ENCODE measurements around the gene CHID1. TPM values are rescaled to one million over a fixed set of nuclear protein-coding genes. Genes with fewer than 3 reads are reported as not detected.

CHID1 gene
- total and polyA plus RNA-seq, 7 experiments from 2014 or later = 30.8 to 61.0 (median 55.3) TPM

GRCh38 chr11:819943-820649 is 90.5 kb downstream of the CHID1 start:
- peak; percentile 88 to 97 (median 96) for DNase-seq
- ATAC-seq = peak; percentile 86
- intact Hi-C loops (cut with micrococcal nuclease) = loop anchor here (1.0 kb wide), 7 partner anchors 10 to 314 kb away; partner anchors contain the start of genes POLR2L (in 2 of the 2), RPLP2 (in 2 of the 2), TSPAN4 (in 2 of the 2) and PIDD1 (in 1 of the 2)
- ChIA-PET CTCF (interaction anchor here (0.9 kb wide), 1 partner anchor 9 kb away, joined by 3 read pairs; no protein-coding TSS in a partner anchor), POLR2A (interaction anchor here (0.5 to 5.1 kb wide), 18 partner anchors 9 to 702 kb away, joined by 3 to 79 read pairs (median 7); partner anchors contain the start of genes BET1L, CD151, CRACR2B and DEAF1)
- H3K9me3 Mint-ChIP-seq = peaks cover 0 to 2% (median 0%) of the 10 kb centered on the region in 11 donors
- peak overlapping the region; percentile 82 to 92 (median 86) for H3K4me3 Mint-ChIP-seq
- H3K36me3 Mint-ChIP-seq = peaks cover 0 to 5% (median 0%) of the 10 kb centered on the region in 5 donors
- Histone ChIP-seq H3K36me3 (ENCODE audit: control insufficient read depth in 2 of 3, insufficient read depth in 3 of 3, low read length in 3 of 3) (peaks cover 0 to 47% (median 0%) of the 10 kb centered on the region in 3 experiments), H3K27me3 (ENCODE audit: control insufficient read depth in 2 of 2, insufficient read depth in 2 of 2, low read length in 2 of 2) (no peaks in the 10 kb centered on the region), H3K9me3 (ENCODE audit: control insufficient read depth in 2 of 3, low read length in 3 of 3) (no peaks in the 10 kb centered on the region), H3K4me3 (ENCODE audit: low read length) (peak overlapping the region; percentile 86), H3K4me1 (ENCODE audit: control insufficient read depth in 2 of 2, insufficient read depth in 2 of 2, low read length in 2 of 2) (peaks cover 12 to 15% of the 10 kb centered on the region in 2 donors), H3K27ac (ENCODE audit: low read depth, low read length) (peak overlapping the region; percentile 91)
- H3K27me3 Mint-ChIP-seq = no peaks in the 10 kb centered on the region
- peak overlapping the region in 8 of 9 donors; percentile 67 to 93 (median 86) for H3K27ac Mint-ChIP-seq
- peaks cover 0 to 24% (median 13%) of the 10 kb centered on the region in 7 donors for H3K4me1 Mint-ChIP-seq

GRCh38 chr11:819129-819931 is 91.3 kb downstream of the CHID1 start:
- CTCF ChIA-PET = interaction anchor here (0.5 to 1.2 kb wide), 5 partner anchors 8 to 612 kb away, joined by 3 to 6 read pairs (median 3); partner anchors contain the start of genes BET1L and RIC8A
- H3K4me3 Mint-ChIP-seq = peak overlapping the region; percentile 82 to 92 (median 86)
- ATAC-seq = peak; percentile 86
- H3K27ac Mint-ChIP-seq = peak overlapping the region in 7 of 9 donors; percentile 67 to 93 (median 86)
- peak overlapping the region; percentile 91 for H3K27ac ChIP-seq (ENCODE audit: low read depth, low read length)
- H3K4me1 Mint-ChIP-seq = peaks cover 0 to 24% (median 13%) of the 10 kb centered on the region in 7 donors
- H3K9me3 Mint-ChIP-seq = no peaks in the 10 kb centered on the region
- no peaks in the 10 kb centered on the region for H3K27me3 ChIP-seq (ENCODE audit: control insufficient read depth in 2 of 2, insufficient read depth in 2 of 2, low read length in 2 of 2)
- H3K4me3 ChIP-seq (ENCODE audit: low read length) = peak overlapping the region; percentile 86
- no peaks in the 10 kb centered on the region for H3K36me3 Mint-ChIP-seq
- intact Hi-C loops (cut with micrococcal nuclease) = loop anchor here (1.0 kb wide), 6 partner anchors 10 to 313 kb away; partner anchors contain the start of genes RPLP2 (in 2 of the 2), PIDD1 (in 1 of the 2), POLR2L (in 1 of the 2) and SLC25A22 (in 1 of the 2)
- peaks cover 12 to 15% of the 10 kb centered on the region in 2 donors for H3K4me1 ChIP-seq (ENCODE audit: control insufficient read depth in 2 of 2, insufficient read depth in 2 of 2, low read length in 2 of 2)
- peak; percentile 85 to 95 (median 92) for DNase-seq
- no peaks in the 10 kb centered on the region for H3K9me3 ChIP-seq (ENCODE audit: control insufficient read depth in 2 of 3, low read length in 3 of 3)
- no peaks in the 10 kb centered on the region for H3K27me3 Mint-ChIP-seq
- peaks cover 0 to 40% (median 0%) of the 10 kb centered on the region in 3 experiments for H3K36me3 ChIP-seq (ENCODE audit: control insufficient read depth in 2 of 3, insufficient read depth in 3 of 3, low read length in 3 of 3)
- POLR2A ChIA-PET = interaction anchor here (0.5 to 5.1 kb wide), 21 partner anchors 8 to 612 kb away, joined by 3 to 79 read pairs (median 6); partner anchors contain the start of genes BET1L, CD151, CRACR2B and DEAF1

GRCh38 chr11:818396-819128 is 92.0 kb downstream of the CHID1 start, which contains the start of gene PNPLA2:
Gene PNPLA2 (plus strand): TSS chr11:818914. CDS start chr11:819719, 805 bp downstream.
- H3K9me3 ChIP-seq (ENCODE audit: control insufficient read depth in 2 of 3, low read length in 3 of 3) = no peaks in the 10 kb centered on the region
- peaks cover 0 to 24% (median 13%) of the 10 kb centered on the region in 7 donors for H3K4me1 Mint-ChIP-seq
- no peaks in the 10 kb centered on the region for H3K27me3 Mint-ChIP-seq
- peaks cover 12 to 15% of the 10 kb centered on the region in 2 donors for H3K4me1 ChIP-seq (ENCODE audit: control insufficient read depth in 2 of 2, insufficient read depth in 2 of 2, low read length in 2 of 2)
- peak within 1 kb of the TSS; percentile 91 for H3K27ac ChIP-seq (ENCODE audit: low read depth, low read length)
- H3K27ac Mint-ChIP-seq = peak within 1 kb of the TSS in 8 of 9 donors; percentile 67 to 93 (median 86)
- H3K9me3 Mint-ChIP-seq = no peaks in the 10 kb centered on the region
- H3K36me3 ChIP-seq (ENCODE audit: control insufficient read depth in 2 of 3, insufficient read depth in 3 of 3, low read length in 3 of 3) = peaks cover 0 to 38% (median 0%) of the 10 kb centered on the region in 3 experiments
- POLR2A ChIA-PET = interaction anchor here (0.7 to 5.1 kb wide), 18 partner anchors 7 to 611 kb away, joined by 3 to 79 read pairs (median 7); partner anchors contain the start of genes BET1L, CD151, CRACR2B and DEAF1
- H3K4me3 Mint-ChIP-seq = peak within 1 kb of the TSS; percentile 82 to 92 (median 86)
- H3K27me3 ChIP-seq (ENCODE audit: control insufficient read depth in 2 of 2, insufficient read depth in 2 of 2, low read length in 2 of 2) = no peaks in the 10 kb centered on the region
- H3K4me3 ChIP-seq (ENCODE audit: low read length) = peak within 1 kb of the TSS; percentile 86
- CTCF ChIA-PET = interaction anchor here (0.5 to 1.2 kb wide), 5 partner anchors 12 to 611 kb away, joined by 3 to 6 read pairs (median 3); partner anchors contain the start of genes BET1L and RIC8A
- intact Hi-C loops (cut with micrococcal nuclease) = loop anchor here (1.0 kb wide), 6 partner anchors 9 to 312 kb away; partner anchors contain the start of genes RPLP2 (in 2 of the 2), PIDD1 (in 1 of the 2), POLR2L (in 1 of the 2) and SLC25A22 (in 1 of the 2)
- H3K36me3 Mint-ChIP-seq = peaks cover 0 to 3% (median 0%) of the 10 kb centered on the region in 5 donors
- DNase-seq (no peak), ATAC-seq (no peak)

Other genes with a start within 250 kb of the CHID1 start
- gene DEAF1, start 215.6 kb downstream of the CHID1 start, total RNA-seq = 100 to 1,000 TPM in 1 of 5 experiments, 10 to 100 TPM in 4; 44.5 to 117 (median 54.2) TPM
- gene DEAF1, start 215.6 kb downstream of the CHID1 start, polyA plus RNA-seq = 10 to 100 TPM; 33.0 to 71.8 TPM
- 10 to 100 TPM; 26.2 to 44.3 (median 40.4) TPM for gene TMEM80, start 215.0 kb downstream of the CHID1 start, total RNA-seq
- gene TMEM80, start 215.0 kb downstream of the CHID1 start, polyA plus RNA-seq = 10 to 100 TPM; 31.4 to 37.8 TPM
- 10 to 100 TPM in 3 of 5 experiments, 1 to 10 TPM in 2; 7.2 to 16.6 (median 10.9) TPM for gene EPS8L2, start 204.6 kb downstream of the CHID1 start, total RNA-seq
- 1 to 10 TPM; 4.5 to 4.6 TPM for gene EPS8L2, start 204.6 kb downstream of the CHID1 start, polyA plus RNA-seq
- 100 to 1,000 TPM in 2 of 5 experiments, 10 to 100 TPM in 3; 61.4 to 272 (median 90.3) TPM for gene TALDO1, start 163.3 kb downstream of the CHID1 start, total RNA-seq
- gene TALDO1, start 163.3 kb downstream of the CHID1 start, polyA plus RNA-seq = 100 to 1,000 TPM; 179 to 214 TPM
- 10 to 100 TPM; 37.8 to 59.2 (median 52.9) TPM for gene GATD1, start 133.3 kb downstream of the CHID1 start, total RNA-seq
- 10 to 100 TPM in 1 of 2 donors, 1 to 10 TPM in 1; 8.1 to 17.8 TPM for gene GATD1, start 133.3 kb downstream of the CHID1 start, polyA plus RNA-seq
- 1 to 10 TPM in 1 of 5 experiments, not detected in 4; 2.3 TPM for gene CEND1, start 120.7 kb downstream of the CHID1 start, total RNA-seq
- not detected for gene CEND1, start 120.7 kb downstream of the CHID1 start, polyA plus RNA-seq
- 10 to 100 TPM; 17.4 to 58.4 (median 21.3) TPM for gene SLC25A22, start 112.5 kb downstream of the CHID1 start, total RNA-seq
- gene SLC25A22, start 112.5 kb downstream of the CHID1 start, polyA plus RNA-seq = 10 to 100 TPM in 1 of 2 donors, 1 to 10 TPM in 1; 6.4 to 11.1 TPM
- gene PIDD1, start 105.6 kb downstream of the CHID1 start, total RNA-seq = 10 to 100 TPM; 30.0 to 38.7 (median 34.1) TPM
- gene PIDD1, start 105.6 kb downstream of the CHID1 start, polyA plus RNA-seq = 1 to 10 TPM; 4.7 to 8.3 TPM
- 1,000 to 10,000 TPM; 2,266 to 5,944 (median 5,497) TPM for gene RPLP2, start 100.8 kb downstream of the CHID1 start, total RNA-seq
- 1,000 to 10,000 TPM; 3,734 to 4,844 TPM for gene RPLP2, start 100.8 kb downstream of the CHID1 start, polyA plus RNA-seq
- gene PNPLA2, start 91.9 kb downstream of the CHID1 start, total RNA-seq = 100 to 1,000 TPM in 4 of 5 experiments, 10 to 100 TPM in 1; 60.1 to 237 (median 205) TPM
- gene PNPLA2, start 91.9 kb downstream of the CHID1 start, polyA plus RNA-seq = 10 to 100 TPM; 26.0 to 40.4 TPM
- gene CRACR2B, start 82.9 kb downstream of the CHID1 start, total RNA-seq = 1 to 10 TPM in 3 of 5 experiments, under 1 TPM in 1, not detected in 1; 0.62 to 3.9 (median 2.0) TPM
- not detected for gene CRACR2B, start 82.9 kb downstream of the CHID1 start, polyA plus RNA-seq
- 10 to 100 TPM in 3 of 5 experiments, 1 to 10 TPM in 2; 6.6 to 62.9 (median 18.5) TPM for gene CD151, start 77.9 kb downstream of the CHID1 start, total RNA-seq
- 1 to 10 TPM; 4.0 to 7.2 TPM for gene CD151, start 77.9 kb downstream of the CHID1 start, polyA plus RNA-seq
- 10 to 100 TPM; 31.2 to 93.3 (median 44.9) TPM for gene POLR2L, start 68.3 kb downstream of the CHID1 start, total RNA-seq
- gene POLR2L, start 68.3 kb downstream of the CHID1 start, polyA plus RNA-seq = 10 to 100 TPM; 55.9 to 83.1 TPM
- 10 to 100 TPM in 1 of 5 experiments, 1 to 10 TPM in 4; 4.8 to 12.6 (median 6.6) TPM for gene TSPAN4, start 68.0 kb downstream of the CHID1 start, total RNA-seq
- gene TSPAN4, start 68.0 kb downstream of the CHID1 start, polyA plus RNA-seq = 1 to 10 TPM; 4.1 to 4.7 TPM
- 10 to 100 TPM; 70.1 to 93.3 (median 86.4) TPM for gene AP2A2, start 15.1 kb upstream of the CHID1 start, total RNA-seq
- gene AP2A2, start 15.1 kb upstream of the CHID1 start, polyA plus RNA-seq = 10 to 100 TPM in 1 of 2 donors, 1 to 10 TPM in 1; 8.7 to 10.7 TPM
- not detected for gene MUC6, start 125.9 kb upstream of the CHID1 start, total RNA-seq
- not detected for gene MUC6, start 125.9 kb upstream of the CHID1 start, polyA plus RNA-seq
- gene MUC2, start 164.1 kb upstream of the CHID1 start, total RNA-seq = not detected
- not detected for gene MUC2, start 164.1 kb upstream of the CHID1 start, polyA plus RNA-seq
- not detected for gene MUC5AC, start 247.1 kb upstream of the CHID1 start, total RNA-seq
- not detected for gene MUC5AC, start 247.1 kb upstream of the CHID1 start, polyA plus RNA-seq

Data from naive thymus-derived CD4-positive, alpha-beta T cell (primary cell).